Measurements from ENCODE around the gene KCNIP4.

KCNIP4 gene

GRCh38 chr4:20983763-20984575 lies 964.6 kb downstream of the KCNIP4 start:
- Histone ChIP-seq H2AFZ (no peak overlapping the region), H3K4me1 (no peaks in the 10 kb centered on the region), H3K4me2 (ENCODE audit: low read length) (no peak overlapping the region), H3K27ac (no peak overlapping the region), H3K27me3 (ENCODE audit: control insufficient read depth, insufficient read depth, low read length) (no peaks in the 10 kb centered on the region), H3K79me2 (no peaks in the 10 kb centered on the region), H3K9ac (no peak overlapping the region), H3K9me3 (ENCODE audit: control insufficient read depth, low read length) (no peaks in the 10 kb centered on the region), H3K4me3 (ENCODE audit: low read depth, low read length) (no peak overlapping the region), H3K36me3 (ENCODE audit: control insufficient read depth, insufficient read depth, low read length) (no peaks in the 10 kb centered on the region)
- TF ChIP-seq CTCF (IDR thresholded peaks at IDR 0.05) = no peak

GRCh38 chr4:20982544-20982943 lies 966.0 kb downstream of the KCNIP4 start:
- TF ChIP-seq CTCF (IDR thresholded peaks at IDR 0.05) = no peak
- Histone ChIP-seq H3K27me3 (ENCODE audit: control insufficient read depth, insufficient read depth, low read length) (no peaks in the 10 kb centered on the region), H3K27ac (no peak overlapping the region), H3K4me3 (ENCODE audit: low read depth, low read length) (no peak overlapping the region), H3K4me2 (ENCODE audit: low read length) (no peak overlapping the region), H3K9me3 (ENCODE audit: control insufficient read depth, low read length) (no peaks in the 10 kb centered on the region), H3K4me1 (no peaks in the 10 kb centered on the region), H3K36me3 (ENCODE audit: control insufficient read depth, insufficient read depth, low read length) (no peaks in the 10 kb centered on the region), H3K9ac (no peak overlapping the region), H3K79me2 (no peaks in the 10 kb centered on the region), H2AFZ (no peak overlapping the region)

GRCh38 chr4:20960291-20960690 lies 988.3 kb downstream of the KCNIP4 start:
- H3K9me3 ChIP-seq (ENCODE audit: control insufficient read depth, low read length) = no peaks in the 10 kb centered on the region
- no peaks in the 10 kb centered on the region for H3K27me3 ChIP-seq (ENCODE audit: control insufficient read depth, insufficient read depth, low read length)
- no peaks in the 10 kb centered on the region for H3K79me2 ChIP-seq
- H2AFZ ChIP-seq = no peak overlapping the region
- no peak overlapping the region for H3K4me2 ChIP-seq (ENCODE audit: low read length)
- TF ChIP-seq CTCF (IDR thresholded peaks at IDR 0.05) = no peak
- no peaks in the 10 kb centered on the region for H3K36me3 ChIP-seq (ENCODE audit: control insufficient read depth, insufficient read depth, low read length)
- H3K27ac ChIP-seq = no peak overlapping the region
- H3K9ac ChIP-seq = no peak overlapping the region
- H3K4me3 ChIP-seq (ENCODE audit: low read depth, low read length) = no peak overlapping the region
- no peaks in the 10 kb centered on the region for H3K4me1 ChIP-seq

GRCh38 chr4:20954541-20954940 lies 994.0 kb downstream of the KCNIP4 start:
- no peak overlapping the region for H3K27ac ChIP-seq
- H3K4me1 ChIP-seq = no peaks in the 10 kb centered on the region
- no peak for TF ChIP-seq CTCF (IDR thresholded peaks at IDR 0.05)
- no peaks in the 10 kb centered on the region for H3K27me3 ChIP-seq (ENCODE audit: control insufficient read depth, insufficient read depth, low read length)
- no peaks in the 10 kb centered on the region for H3K79me2 ChIP-seq
- H2AFZ ChIP-seq = no peak overlapping the region
- H3K9me3 ChIP-seq (ENCODE audit: control insufficient read depth, low read length) = no peaks in the 10 kb centered on the region
- no peak overlapping the region for H3K9ac ChIP-seq
- H3K36me3 ChIP-seq (ENCODE audit: control insufficient read depth, insufficient read depth, low read length) = no peaks in the 10 kb centered on the region
- H3K4me2 ChIP-seq (ENCODE audit: low read length) = no peak overlapping the region
- H3K4me3 ChIP-seq (ENCODE audit: low read depth, low read length) = no peak overlapping the region

- no peak overlapping the region for H3K27ac ChIP-seq
- H3K27me3 ChIP-seq (ENCODE audit: control insufficient read depth, insufficient read depth, low read length) = no peaks in the 10 kb centered on the region
- H3K36me3 ChIP-seq (ENCODE audit: control insufficient read depth, insufficient read depth, low read length) = peaks cover 2% of the 10 kb centered on the region
- no peak for TF ChIP-seq CTCF (IDR thresholded peaks at IDR 0.05)
- no peak overlapping the region for H3K9ac ChIP-seq
- no peaks in the 10 kb centered on the region for H3K4me1 ChIP-seq
- H3K4me2 ChIP-seq (ENCODE audit: low read length) = no peak overlapping the region
- no peaks in the 10 kb centered on the region for H3K79me2 ChIP-seq
- H2AFZ ChIP-seq = no peak overlapping the region
- H3K4me3 ChIP-seq (ENCODE audit: low read depth, low read length) = no peak overlapping the region
- no peaks in the 10 kb centered on the region for H3K9me3 ChIP-seq (ENCODE audit: control insufficient read depth, low read length)
These were observed 1003.6 kb downstream of the KCNIP4 start for GRCh38 chr4:20944961-20945360.

Data from parathyroid adenoma (tissue), 2 donors.